ENCODE measurements around the gene SYTL3.

The SYTL3 gene

DNA sequence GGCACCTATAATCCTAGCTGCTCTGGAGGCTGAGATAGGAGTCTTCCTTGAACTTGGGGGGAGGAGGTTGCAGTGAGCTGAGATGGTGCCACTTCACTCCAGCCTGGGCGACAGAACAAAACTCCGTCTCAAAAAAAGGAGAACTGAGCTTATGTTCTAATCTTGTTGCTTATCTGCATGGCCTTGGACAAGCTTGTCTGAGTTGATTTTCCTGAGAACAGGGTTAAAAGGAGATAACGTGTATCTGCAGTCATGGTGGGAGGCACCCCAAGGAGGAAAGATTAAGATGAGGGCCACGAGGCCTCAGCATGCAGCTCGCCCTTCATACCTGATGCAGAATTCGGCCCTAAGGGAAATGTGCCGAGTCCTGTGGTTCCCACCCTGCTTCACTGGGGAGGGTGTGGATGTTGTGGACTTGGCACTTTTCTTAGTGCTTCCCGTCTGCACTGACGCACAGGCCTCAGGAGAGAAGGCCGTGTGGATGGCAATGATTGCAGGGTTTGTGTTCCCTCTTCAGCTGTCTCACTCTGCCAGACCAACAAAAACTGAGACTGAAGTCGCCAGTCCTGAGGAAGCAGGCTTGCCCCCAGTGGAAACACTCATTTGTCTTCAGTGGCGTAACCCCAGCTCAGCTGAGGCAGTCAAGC is 113.1 kb downstream of the SYTL3 start:
- peaks cover 36% of the 10 kb centered on the region for H3K36me3 ChIP-seq (ENCODE audit: control insufficient read depth, low read length)
- peaks cover 62% of the 10 kb centered on the region for H3F3A ChIP-seq (ENCODE audit: control insufficient read depth, insufficient read depth)
- no peaks in the 10 kb centered on the region for H3K9me3 ChIP-seq (ENCODE audit: control insufficient read depth, insufficient read depth, low read length)
- no peaks in the 10 kb centered on the region for H3K27me3 ChIP-seq (ENCODE audit: control insufficient read depth, low read length)
- TF ChIP-seq, protein P1, sequence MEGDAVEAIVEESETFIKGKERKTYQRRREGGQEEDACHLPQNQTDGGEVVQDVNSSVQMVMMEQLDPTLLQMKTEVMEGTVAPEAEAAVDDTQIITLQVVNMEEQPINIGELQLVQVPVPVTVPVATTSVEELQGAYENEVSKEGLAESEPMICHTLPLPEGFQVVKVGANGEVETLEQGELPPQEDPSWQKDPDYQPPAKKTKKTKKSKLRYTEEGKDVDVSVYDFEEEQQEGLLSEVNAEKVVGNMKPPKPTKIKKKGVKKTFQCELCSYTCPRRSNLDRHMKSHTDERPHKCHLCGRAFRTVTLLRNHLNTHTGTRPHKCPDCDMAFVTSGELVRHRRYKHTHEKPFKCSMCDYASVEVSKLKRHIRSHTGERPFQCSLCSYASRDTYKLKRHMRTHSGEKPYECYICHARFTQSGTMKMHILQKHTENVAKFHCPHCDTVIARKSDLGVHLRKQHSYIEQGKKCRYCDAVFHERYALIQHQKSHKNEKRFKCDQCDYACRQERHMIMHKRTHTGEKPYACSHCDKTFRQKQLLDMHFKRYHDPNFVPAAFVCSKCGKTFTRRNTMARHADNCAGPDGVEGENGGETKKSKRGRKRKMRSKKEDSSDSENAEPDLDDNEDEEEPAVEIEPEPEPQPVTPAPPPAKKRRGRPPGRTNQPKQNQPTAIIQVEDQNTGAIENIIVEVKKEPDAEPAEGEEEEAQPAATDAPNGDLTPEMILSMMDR (IDR thresholded peaks at IDR 0.05; ENCODE audit: low read depth, low read length, poor library complexity, severe bottlenecking): no peak
- no peak for TF ChIP-seq EZH2phosphoT487 (IDR thresholded peaks at IDR 0.05; ENCODE audit: borderline replicate concordance, low read length)
- H4K20me1 ChIP-seq (ENCODE audit: control insufficient read depth, insufficient read depth, low read depth, low read length): peaks cover 11% of the 10 kb centered on the region
- no peaks in the 10 kb centered on the region for H3K79me2 ChIP-seq (ENCODE audit: control insufficient read depth, low read length)
- H3K4me2 ChIP-seq (ENCODE audit: low read length): no peak overlapping the region
- 0 out of 2 replicates have a peak, but pooled peaks cover 3% of the 10 kb centered on the region for H3K4me1 ChIP-seq (ENCODE audit: control insufficient read depth, low read length)
- no peaks in the 10 kb centered on the region for H3K9me2 ChIP-seq (replicated peaks; ENCODE audit: control insufficient read depth, low read length)
- H3K27ac ChIP-seq (ENCODE audit: low read depth, low read length): no peak overlapping the region
- no peak overlapping the region for H3K4me3 ChIP-seq (ENCODE audit: low read length)

DNA sequence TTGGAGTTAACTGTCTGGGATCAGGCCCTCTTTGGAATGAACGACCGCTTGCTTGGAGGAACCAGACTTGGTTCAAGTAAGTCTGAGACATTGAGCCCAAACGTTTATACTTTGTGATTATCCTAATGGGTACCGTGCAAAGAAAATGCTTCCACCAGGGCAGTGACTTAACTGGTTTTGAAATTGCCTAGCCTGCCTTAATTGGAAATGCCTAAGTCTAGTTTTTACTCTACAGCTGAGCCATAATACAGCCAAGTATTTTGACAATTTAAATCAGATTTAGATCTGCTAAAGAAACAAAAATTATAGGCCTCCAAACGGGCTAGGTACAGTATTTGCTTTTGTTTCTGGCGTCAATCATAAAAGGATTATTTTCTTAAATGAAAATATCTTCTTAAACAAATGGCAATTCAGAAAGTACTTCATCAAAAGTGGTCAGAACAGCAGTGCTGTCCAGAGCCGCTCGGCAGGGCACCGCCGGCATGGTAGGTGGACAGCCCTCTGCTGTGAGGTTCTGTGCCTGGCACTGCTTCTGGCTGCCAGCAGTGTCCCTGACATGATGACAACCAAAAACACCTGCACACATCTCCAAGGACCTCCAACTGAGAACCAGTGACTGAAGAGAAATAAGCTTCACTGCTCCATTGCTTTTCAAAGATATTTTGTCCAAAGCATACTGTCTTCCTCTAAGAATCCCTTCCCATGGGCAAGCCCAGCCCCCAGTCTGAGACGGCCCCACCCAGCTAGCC is 113.8 kb downstream of the SYTL3 start:
- H3K4me3 ChIP-seq (ENCODE audit: low read length): no peak overlapping the region
- 0 out of 2 replicates have a peak, but pooled peaks cover 3% of the 10 kb centered on the region for H3K4me1 ChIP-seq (ENCODE audit: control insufficient read depth, low read length)
- H3F3A ChIP-seq (ENCODE audit: control insufficient read depth, insufficient read depth): peaks cover 64% of the 10 kb centered on the region
- TF ChIP-seq EZH2phosphoT487 (IDR thresholded peaks at IDR 0.05; ENCODE audit: borderline replicate concordance, low read length): no peak
- TF ChIP-seq, protein P1 (IDR thresholded peaks at IDR 0.05; ENCODE audit: low read depth, low read length, poor library complexity, severe bottlenecking): no peak
- H3K79me2 ChIP-seq (ENCODE audit: control insufficient read depth, low read length): no peaks in the 10 kb centered on the region
- no peak overlapping the region for H3K27ac ChIP-seq (ENCODE audit: low read depth, low read length)
- H3K27me3 ChIP-seq (ENCODE audit: control insufficient read depth, low read length): no peaks in the 10 kb centered on the region
- H3K9me2 ChIP-seq (replicated peaks; ENCODE audit: control insufficient read depth, low read length): no peaks in the 10 kb centered on the region
- H3K4me2 ChIP-seq (ENCODE audit: low read length): no peak overlapping the region
- peaks cover 14% of the 10 kb centered on the region for H4K20me1 ChIP-seq (ENCODE audit: control insufficient read depth, insufficient read depth, low read depth, low read length)
- H3K36me3 ChIP-seq (ENCODE audit: control insufficient read depth, low read length): peaks cover 43% of the 10 kb centered on the region
- H3K9me3 ChIP-seq (ENCODE audit: control insufficient read depth, insufficient read depth, low read length): no peaks in the 10 kb centered on the region

DNA sequence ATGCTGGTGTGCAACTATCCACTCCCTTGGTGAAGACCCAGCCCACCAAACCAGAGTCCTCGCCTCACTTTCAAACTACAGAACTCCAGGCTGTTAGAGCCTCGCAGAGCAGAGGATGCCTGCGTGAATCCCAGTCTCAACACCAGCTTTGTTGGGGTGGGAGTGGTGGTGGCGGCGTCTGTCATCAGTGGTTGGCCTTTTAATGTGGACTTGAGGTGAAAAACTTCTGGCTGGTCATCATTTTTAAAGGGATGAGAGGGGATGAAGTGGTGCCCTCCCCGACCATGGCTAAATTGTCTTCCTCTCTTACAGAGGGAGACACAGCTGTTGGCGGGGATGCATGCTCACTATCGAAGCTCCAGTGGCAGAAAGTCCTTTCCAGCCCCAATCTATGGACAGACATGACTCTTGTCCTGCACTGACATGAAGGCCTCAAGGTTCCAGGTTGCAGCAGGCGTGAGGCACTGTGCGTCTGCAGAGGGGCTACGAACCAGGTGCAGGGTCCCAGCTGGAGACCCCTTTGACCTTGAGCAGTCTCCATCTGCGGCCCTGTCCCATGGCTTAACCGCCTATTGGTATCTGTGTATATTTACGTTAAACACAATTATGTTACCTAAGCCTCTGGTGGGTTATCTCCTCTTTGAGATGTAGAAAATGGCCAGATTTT is 114.5 kb downstream of the SYTL3 start:
- no peak overlapping the region for H3K4me2 ChIP-seq (ENCODE audit: low read length)
- no peak for TF ChIP-seq EZH2phosphoT487 (IDR thresholded peaks at IDR 0.05; ENCODE audit: borderline replicate concordance, low read length)
- TF ChIP-seq, protein P1 (IDR thresholded peaks at IDR 0.05; ENCODE audit: low read depth, low read length, poor library complexity, severe bottlenecking): no peak
- H3K4me1 ChIP-seq (ENCODE audit: control insufficient read depth, low read length): no peaks in the 10 kb centered on the region
- peaks cover 50% of the 10 kb centered on the region for H3K36me3 ChIP-seq (ENCODE audit: control insufficient read depth, low read length)
- H3K27ac ChIP-seq (ENCODE audit: low read depth, low read length): no peak overlapping the region
- H4K20me1 ChIP-seq (ENCODE audit: control insufficient read depth, insufficient read depth, low read depth, low read length): peaks cover 14% of the 10 kb centered on the region
- H3K4me3 ChIP-seq (ENCODE audit: low read length): no peak overlapping the region
- peaks cover 69% of the 10 kb centered on the region for H3F3A ChIP-seq (ENCODE audit: control insufficient read depth, insufficient read depth)
- H3K9me3 ChIP-seq (ENCODE audit: control insufficient read depth, insufficient read depth, low read length): no peaks in the 10 kb centered on the region
- H3K9me2 ChIP-seq (replicated peaks; ENCODE audit: control insufficient read depth, low read length): no peaks in the 10 kb centered on the region
- H3K79me2 ChIP-seq (ENCODE audit: control insufficient read depth, low read length): no peaks in the 10 kb centered on the region
- no peaks in the 10 kb centered on the region for H3K27me3 ChIP-seq (ENCODE audit: control insufficient read depth, low read length)

All from DOHH2 (cell line).